IMR-90 (cell line): ENCODE data around the gene CLRN3.

Source experiments
- CEBPB ChIP-seq: IDR thresholded peaks from 2 replicates; pipeline ENCODE4 v1.6.1; 2012; ENCODE audit warnings: low read depth, low read length, improper control_type of control experiment
- MAZ ChIP-seq: IDR thresholded peaks from 2 replicates; pipeline ENCODE4 v1.6.1; 2012; ENCODE audit warnings: low read depth, mild to moderate bottlenecking, low read length, improper control_type of control experiment, moderate library complexity, borderline replicate concordance
- POLR2A ChIP-seq: IDR thresholded peaks from 2 replicates; pipeline ENCODE4 v1.6.1; 2012; ENCODE audit warnings: mild to moderate bottlenecking, low read depth, low read length
- RAD21 ChIP-seq: IDR thresholded peaks from 2 replicates; pipeline ENCODE4 v1.6.1; 2012; ENCODE audit warnings: low read length, improper control_type of control experiment
- RCOR1 ChIP-seq: IDR thresholded peaks from 2 replicates; pipeline ENCODE4 v1.6.1; 2012; ENCODE audit warnings: mild to moderate bottlenecking, low read length, improper control_type of control experiment; ENCODE audit not compliant: insufficient replicate concordance
- RFX5 ChIP-seq: IDR thresholded peaks from 2 replicates; pipeline ENCODE4 v1.8.0; 2012; ENCODE audit warnings: low read depth, mild to moderate bottlenecking, low read length, moderate library complexity
- TF ChIP-seq, protein P1 (sequence below): conservative IDR thresholded peaks from 2 replicates; pipeline ENCODE4 v1.5.1; 2012; ENCODE audit warnings: mild to moderate bottlenecking, low read depth, low read length, improper control_type of control experiment

DNA sequence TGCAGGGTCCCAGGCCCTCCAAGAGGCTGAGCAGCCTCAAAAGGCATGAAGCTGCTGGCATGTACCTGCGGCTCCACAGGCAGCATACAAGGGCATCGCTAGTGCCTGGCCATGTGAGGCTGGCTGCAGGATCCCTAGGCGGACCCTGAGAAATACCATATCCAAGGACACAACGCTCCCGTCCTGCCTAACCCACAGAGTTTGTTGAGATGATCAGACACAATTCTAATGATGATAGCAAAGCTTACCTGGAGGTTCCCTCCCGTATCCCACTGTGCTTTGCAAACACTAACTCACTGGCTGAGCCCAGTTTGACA is 17.3 kb downstream of the CLRN3 start:
- TF ChIP-seq POLR2A (no peak), CEBPB (no peak), MAZ (no peak), RCOR1 (no peak), RFX5 (no peak), RAD21 (no peak)
- TF ChIP-seq, protein P1, sequence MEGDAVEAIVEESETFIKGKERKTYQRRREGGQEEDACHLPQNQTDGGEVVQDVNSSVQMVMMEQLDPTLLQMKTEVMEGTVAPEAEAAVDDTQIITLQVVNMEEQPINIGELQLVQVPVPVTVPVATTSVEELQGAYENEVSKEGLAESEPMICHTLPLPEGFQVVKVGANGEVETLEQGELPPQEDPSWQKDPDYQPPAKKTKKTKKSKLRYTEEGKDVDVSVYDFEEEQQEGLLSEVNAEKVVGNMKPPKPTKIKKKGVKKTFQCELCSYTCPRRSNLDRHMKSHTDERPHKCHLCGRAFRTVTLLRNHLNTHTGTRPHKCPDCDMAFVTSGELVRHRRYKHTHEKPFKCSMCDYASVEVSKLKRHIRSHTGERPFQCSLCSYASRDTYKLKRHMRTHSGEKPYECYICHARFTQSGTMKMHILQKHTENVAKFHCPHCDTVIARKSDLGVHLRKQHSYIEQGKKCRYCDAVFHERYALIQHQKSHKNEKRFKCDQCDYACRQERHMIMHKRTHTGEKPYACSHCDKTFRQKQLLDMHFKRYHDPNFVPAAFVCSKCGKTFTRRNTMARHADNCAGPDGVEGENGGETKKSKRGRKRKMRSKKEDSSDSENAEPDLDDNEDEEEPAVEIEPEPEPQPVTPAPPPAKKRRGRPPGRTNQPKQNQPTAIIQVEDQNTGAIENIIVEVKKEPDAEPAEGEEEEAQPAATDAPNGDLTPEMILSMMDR = no peak
